Activated CD8-positive, alpha-beta memory T cell treated with anti-CD3 and anti-CD28 coated beads, Interleukin-2, amount 10 ng/mL, durations not matched to agents 7 days and 5 days (primary cell): ENCODE data around the gene LEMD1. TPM values are rescaled to one million over a fixed set of nuclear protein-coding genes. Genes with fewer than 3 reads are reported as not detected.

Experiments used
- ATAC-seq: fragments of 150-1000 bp; cut with Tn5 transposase; one replicate; pipeline ENCODE4 v1.10.0; 2021; ENCODE audit warnings: moderate library complexity
- CTCF ChIA-PET: fragments of 350-600 bp; sonication (Branson Sonifier 250); formaldehyde crosslinking; loops from one replicate; lab custom pipeline; 2021; ENCODE audit warnings: antibody characterized with exemption; lab: Charles Lee
- DNase-seq: peaks from one replicate; pipeline ENCODE4 v3.0.0-alpha.2; 2020
- H3K27ac Mint-ChIP-seq: one replicate; pipeline ENCODE4 v1.8.0; 2021; ENCODE audit warnings: mild to moderate bottlenecking, mixed read lengths
- H3K27me3 Mint-ChIP-seq: one replicate; pipeline ENCODE4 v1.8.0; 2021; ENCODE audit warnings: mixed read lengths
- H3K36me3 Mint-ChIP-seq: one replicate; pipeline ENCODE4 v1.8.0; 2021; ENCODE audit warnings: mild to moderate bottlenecking, mixed read lengths
- H3K4me1 Mint-ChIP-seq: one replicate; pipeline ENCODE4 v1.8.0; 2021; ENCODE audit warnings: mixed read lengths
- H3K4me3 Mint-ChIP-seq: one replicate; pipeline ENCODE4 v1.8.0; 2021; ENCODE audit warnings: mild to moderate bottlenecking, moderate library complexity, mixed read lengths
- H3K9me3 Mint-ChIP-seq: one replicate; pipeline ENCODE4 v1.8.0; 2022; ENCODE audit warnings: low read depth, mixed read lengths
- total RNA-seq, 2 experiments: library from RNA; stranded (reverse); gene quantifications; one replicate each; pipeline ENCODE4 v1.2.3, GENCODE V29; 2021

Gene LEMD1
- total RNA-seq, 2 experiments from 2014 or later, result 0.54 to 1.8 TPM

DNA sequence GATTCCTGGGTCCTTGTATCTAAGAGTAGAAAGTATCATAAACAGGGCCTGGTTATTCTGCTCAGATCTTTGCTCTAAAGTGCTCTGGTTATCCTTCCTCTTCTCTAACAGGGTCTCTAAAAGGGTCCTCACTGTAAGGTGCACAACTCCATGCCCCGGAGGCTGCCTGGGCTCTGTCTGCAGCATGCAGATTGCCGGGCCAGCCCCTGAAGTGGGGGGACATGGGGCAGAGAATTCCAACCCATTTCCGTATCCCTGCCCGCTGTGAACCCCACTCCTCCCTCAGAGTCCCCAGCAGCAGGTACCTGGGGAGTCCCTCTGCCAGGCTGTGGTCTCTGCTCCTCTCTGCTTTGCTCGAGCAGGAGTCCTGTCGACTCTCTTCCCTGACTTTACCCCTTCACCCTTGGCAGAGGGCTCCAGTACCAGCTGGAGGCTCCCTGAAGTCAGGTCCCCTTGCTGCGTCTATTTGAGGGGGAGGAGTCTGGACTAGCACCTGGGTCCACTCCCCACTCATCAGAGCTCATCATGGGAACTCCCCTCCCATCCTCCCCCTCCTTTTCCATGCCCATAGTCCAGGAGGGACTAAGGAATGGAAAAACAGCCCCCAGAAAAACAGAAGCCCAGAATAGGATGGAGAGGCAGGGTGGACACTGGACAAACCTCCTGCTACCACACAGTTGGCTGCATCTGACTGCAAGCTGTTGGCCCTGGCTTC is 21.9 kb upstream of the LEMD1 start:
- Mint-ChIP-seq H3K9me3 (no peaks in the 10 kb centered on the region), H3K27me3 (no peaks in the 10 kb centered on the region), H3K4me1 (peaks cover 25% of the 10 kb centered on the region), H3K4me3 (no peak overlapping the region), H3K36me3 (no peaks in the 10 kb centered on the region), H3K27ac (no peak overlapping the region)
- DNase-seq, result no peak
- CTCF ChIA-PET, result interaction anchor here (1.0 to 1.8 kb wide), 3 partner anchors 41 to 46 kb away, joined by 3 to 5 read pairs (median 3); no protein-coding TSS in a partner anchor
- ATAC-seq, result no peak

DNA sequence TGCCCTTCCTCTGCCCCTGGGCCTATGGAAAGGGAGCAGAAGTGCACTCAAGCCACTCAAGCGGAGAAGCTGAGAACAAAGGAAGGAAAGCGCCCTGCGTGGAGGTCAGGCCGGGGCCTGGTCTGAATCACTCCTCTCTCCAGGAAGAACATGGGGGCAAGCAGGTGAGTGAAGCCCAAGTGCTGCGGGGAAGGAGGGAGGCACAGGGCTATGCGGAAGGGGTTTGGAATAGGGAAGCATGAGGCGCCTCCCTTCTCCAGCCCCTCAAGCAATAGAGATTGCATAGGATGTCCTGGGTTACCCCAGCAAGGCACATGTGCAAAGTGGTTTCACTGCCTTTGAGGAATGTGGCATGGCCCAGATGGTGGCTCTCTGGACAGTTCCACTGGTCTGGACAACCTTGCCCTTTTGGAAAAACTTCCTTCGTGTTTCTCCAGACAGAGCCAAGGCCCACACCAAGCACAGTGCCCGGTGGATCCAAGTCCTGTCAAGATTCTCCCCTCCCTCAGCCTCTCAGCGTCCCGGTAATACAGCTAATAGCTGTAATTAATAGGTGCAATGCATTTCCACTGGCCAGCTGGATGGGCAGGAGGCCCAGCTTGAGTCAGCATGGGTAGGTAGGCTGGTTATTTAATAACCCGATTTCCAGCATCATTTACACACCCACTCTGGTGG is 20.3 kb upstream of the LEMD1 start:
- no peak for ATAC-seq
- CTCF ChIA-PET, result interaction anchor here (1.1 to 4.2 kb wide), 5 partner anchors 11 to 190 kb away, joined by 3 to 34 read pairs (median 11); partner anchors contain the start of gene ELK4
- no peak for DNase-seq
- no peaks in the 10 kb centered on the region for H3K9me3 Mint-ChIP-seq
- H3K4me1 Mint-ChIP-seq, result peaks cover 28% of the 10 kb centered on the region
- no peaks in the 10 kb centered on the region for H3K27me3 Mint-ChIP-seq
- no peak overlapping the region for H3K4me3 Mint-ChIP-seq
- no peaks in the 10 kb centered on the region for H3K36me3 Mint-ChIP-seq
- H3K27ac Mint-ChIP-seq, result no peak overlapping the region

DNA sequence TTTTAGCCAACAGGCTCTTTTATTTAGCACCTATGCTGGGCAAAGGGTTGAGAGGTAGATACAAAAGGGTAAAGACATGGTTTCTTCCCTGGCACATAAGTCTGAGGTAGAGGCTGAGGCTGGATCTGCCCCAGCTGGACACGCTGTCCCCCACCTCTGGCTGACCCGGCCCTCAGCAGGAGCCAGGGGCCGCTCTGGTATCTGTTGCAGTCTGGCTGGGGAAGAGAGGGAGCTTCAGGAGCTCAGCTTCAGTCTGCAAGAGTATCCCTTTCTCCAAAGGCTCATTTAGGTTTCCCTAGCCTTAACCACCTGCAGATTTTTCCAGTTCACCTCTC is 19.8 kb upstream of the LEMD1 start:
- H3K36me3 Mint-ChIP-seq, result no peaks in the 10 kb centered on the region
- peaks cover 31% of the 10 kb centered on the region for H3K4me1 Mint-ChIP-seq
- ATAC-seq (no peak), DNase-seq (no peak)
- CTCF ChIA-PET, result interaction anchor here (0.6 to 4.2 kb wide), 10 partner anchors 10 to 635 kb away, joined by 3 to 34 read pairs (median 4); partner anchors contain the start of genes BLACAT1 and ELK4
- H3K9me3 Mint-ChIP-seq, result no peaks in the 10 kb centered on the region
- peak overlapping the region; percentile 71 for H3K4me3 Mint-ChIP-seq
- H3K27me3 Mint-ChIP-seq, result no peaks in the 10 kb centered on the region
- H3K27ac Mint-ChIP-seq, result peak overlapping the region; percentile 95

DNA sequence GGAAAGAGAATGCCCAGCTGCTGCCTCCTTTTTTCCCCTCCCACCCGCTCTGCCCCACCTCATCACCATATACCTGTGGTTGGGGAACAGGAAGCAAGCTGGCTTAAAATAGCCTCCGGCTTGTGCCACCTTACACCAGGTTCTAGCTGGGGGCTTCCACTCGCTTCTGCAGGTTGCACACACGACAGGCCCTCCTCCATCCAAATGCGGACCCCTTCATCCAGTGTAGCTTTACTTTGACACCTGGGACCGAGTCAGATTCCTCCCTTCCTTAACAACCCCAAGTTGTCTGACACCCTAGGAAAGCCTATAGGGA is 19.4 kb upstream of the LEMD1 start:
- Mint-ChIP-seq H3K36me3 (no peaks in the 10 kb centered on the region), H3K9me3 (no peaks in the 10 kb centered on the region), H3K27me3 (peaks cover 3% of the 10 kb centered on the region), H3K4me1 (peaks cover 31% of the 10 kb centered on the region), H3K4me3 (peak overlapping the region; percentile 71), H3K27ac (peak overlapping the region; percentile 95)
- ATAC-seq, result no peak
- CTCF ChIA-PET, result interaction anchor here (0.6 to 4.2 kb wide), 12 partner anchors 10 to 634 kb away, joined by 3 to 34 read pairs (median 4); partner anchors contain the start of genes BLACAT1 and ELK4
- no peak for DNase-seq

DNA sequence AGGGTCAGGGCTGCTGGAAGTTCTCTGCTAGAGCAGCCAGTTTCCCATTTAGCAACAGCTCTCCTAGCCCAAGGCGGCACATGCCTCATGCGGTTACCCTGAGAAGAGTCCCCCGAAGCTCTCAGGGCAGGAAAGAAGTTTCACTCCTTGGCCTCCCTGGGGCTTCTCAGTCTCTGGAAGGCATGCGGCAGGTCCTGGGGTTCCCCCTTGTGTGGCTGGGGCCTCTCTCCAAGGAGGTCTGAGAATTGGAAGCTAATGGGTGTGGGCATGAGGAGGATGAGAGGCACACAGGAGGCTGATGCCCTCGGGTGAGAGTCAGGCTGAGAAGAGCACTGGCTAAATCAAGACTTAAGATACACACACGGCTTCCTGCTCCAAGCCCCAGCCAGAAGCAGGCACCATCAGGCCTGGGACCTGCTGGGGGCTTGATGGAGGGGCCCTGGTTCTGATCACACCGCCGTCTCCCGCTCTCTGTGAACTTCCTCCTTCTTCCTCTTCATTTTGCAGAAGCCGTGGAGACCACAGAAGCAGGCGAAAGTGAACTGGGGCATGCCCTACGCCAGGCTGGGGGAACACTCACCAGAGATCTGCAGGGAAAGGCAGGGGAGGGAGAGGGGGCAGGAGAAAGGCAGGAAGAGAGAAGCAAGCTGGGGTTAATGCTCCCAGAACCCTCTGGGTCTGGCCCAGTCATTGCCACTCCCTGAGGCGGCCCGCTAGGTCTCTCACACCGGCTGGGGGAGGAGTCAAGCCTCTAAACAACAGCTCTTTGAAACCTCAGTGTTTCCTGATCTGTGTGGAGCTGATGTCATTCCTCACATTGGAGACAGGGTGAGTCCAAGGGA is 18.8 kb upstream of the LEMD1 start:
- ATAC-seq (peak; percentile 97), DNase-seq (peak; percentile 90)
- H3K4me3 Mint-ChIP-seq, result peak overlapping the region; percentile 71
- H3K36me3 Mint-ChIP-seq, result no peaks in the 10 kb centered on the region
- H3K9me3 Mint-ChIP-seq, result no peaks in the 10 kb centered on the region
- H3K4me1 Mint-ChIP-seq, result peaks cover 31% of the 10 kb centered on the region
- CTCF ChIA-PET, result interaction anchor here (0.9 to 4.2 kb wide), 13 partner anchors 9 to 634 kb away, joined by 3 to 34 read pairs (median 5); partner anchors contain the start of gene ELK4
- peak overlapping the region; percentile 95 for H3K27ac Mint-ChIP-seq
- peaks cover 7% of the 10 kb centered on the region for H3K27me3 Mint-ChIP-seq

DNA sequence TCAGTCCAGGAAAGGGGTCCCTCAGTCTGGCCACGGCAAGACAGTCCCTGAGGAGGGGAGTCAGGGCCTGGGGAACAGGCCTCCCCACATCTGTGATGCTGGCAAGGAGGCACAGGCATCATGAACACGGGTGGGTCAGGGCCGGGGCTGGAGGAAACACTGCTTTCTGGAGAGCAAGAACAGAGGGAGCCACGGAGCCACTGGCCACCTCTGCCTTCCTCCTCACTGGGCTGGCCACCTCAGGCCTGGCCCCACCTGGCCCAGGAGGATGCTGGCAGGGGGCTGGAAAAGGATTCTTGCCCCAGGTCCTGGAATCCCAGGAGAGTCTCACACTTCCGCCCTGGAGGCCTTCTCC is 18.2 kb upstream of the LEMD1 start:
- H3K4me3 Mint-ChIP-seq, result peak overlapping the region; percentile 71
- H3K27me3 Mint-ChIP-seq, result peaks cover 9% of the 10 kb centered on the region
- no peaks in the 10 kb centered on the region for H3K9me3 Mint-ChIP-seq
- H3K4me1 Mint-ChIP-seq, result peaks cover 31% of the 10 kb centered on the region
- no peaks in the 10 kb centered on the region for H3K36me3 Mint-ChIP-seq
- CTCF ChIA-PET, result interaction anchor here (0.9 to 4.2 kb wide), 7 partner anchors 9 to 86 kb away, joined by 3 to 34 read pairs (median 5); no protein-coding TSS in a partner anchor
- H3K27ac Mint-ChIP-seq, result peak overlapping the region; percentile 95
- no peak for ATAC-seq
- no peak for DNase-seq

DNA sequence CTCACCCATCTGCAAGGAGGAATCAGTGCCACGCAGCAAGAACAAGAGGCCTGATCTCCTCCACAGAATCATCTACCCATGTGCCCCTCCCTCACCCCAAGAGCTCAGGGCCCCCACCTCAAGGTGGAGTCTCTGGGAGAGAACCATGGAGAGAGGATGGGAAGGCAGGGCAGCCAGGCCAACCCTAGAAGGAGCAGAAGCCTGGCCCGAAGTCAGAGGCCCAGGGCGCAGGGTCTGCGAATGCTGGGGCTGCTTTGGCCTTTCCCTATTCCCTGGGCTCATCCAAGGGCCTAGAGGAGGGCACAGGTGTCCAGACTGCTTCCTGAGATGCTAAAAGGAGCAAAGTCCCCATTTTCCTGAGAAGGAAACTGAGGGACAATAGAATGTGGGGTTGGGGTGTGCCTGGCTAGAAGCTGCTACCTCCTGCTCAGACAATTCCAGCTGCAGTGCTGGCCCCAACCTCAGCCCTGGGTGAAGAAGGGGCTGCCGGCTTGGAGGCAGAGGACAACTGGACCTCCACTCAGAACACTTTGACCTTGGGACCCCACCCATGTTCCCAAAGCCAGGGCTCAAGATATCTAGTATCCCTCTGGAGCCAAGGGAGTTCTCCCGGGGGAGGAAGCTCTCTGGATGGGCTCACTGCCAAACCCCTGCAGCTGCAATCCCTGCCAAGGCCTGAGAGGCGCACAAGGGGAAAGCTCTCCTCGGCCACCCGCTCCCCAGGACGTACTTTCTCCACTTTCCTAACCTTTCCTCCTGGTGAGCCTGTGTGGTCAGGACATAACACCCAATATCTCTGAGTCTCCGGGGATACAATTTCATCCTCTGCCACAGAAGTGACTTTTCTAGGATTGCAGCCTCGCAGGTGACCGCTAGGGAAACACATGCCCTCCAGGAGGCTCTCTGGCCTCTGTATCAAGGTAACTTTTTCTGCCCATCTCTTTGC is 16.6 kb upstream of the LEMD1 start:
- ATAC-seq, result no peak
- peaks cover 31% of the 10 kb centered on the region for H3K4me1 Mint-ChIP-seq
- no peak overlapping the region for H3K27ac Mint-ChIP-seq
- no peak for DNase-seq
- no peaks in the 10 kb centered on the region for H3K9me3 Mint-ChIP-seq
- CTCF ChIA-PET, result interaction anchor here (0.8 to 4.2 kb wide), 5 partner anchors 7 to 85 kb away, joined by 3 to 34 read pairs (median 5); no protein-coding TSS in a partner anchor
- no peaks in the 10 kb centered on the region for H3K36me3 Mint-ChIP-seq
- H3K27me3 Mint-ChIP-seq, result peaks cover 9% of the 10 kb centered on the region
- no peak overlapping the region for H3K4me3 Mint-ChIP-seq

DNA sequence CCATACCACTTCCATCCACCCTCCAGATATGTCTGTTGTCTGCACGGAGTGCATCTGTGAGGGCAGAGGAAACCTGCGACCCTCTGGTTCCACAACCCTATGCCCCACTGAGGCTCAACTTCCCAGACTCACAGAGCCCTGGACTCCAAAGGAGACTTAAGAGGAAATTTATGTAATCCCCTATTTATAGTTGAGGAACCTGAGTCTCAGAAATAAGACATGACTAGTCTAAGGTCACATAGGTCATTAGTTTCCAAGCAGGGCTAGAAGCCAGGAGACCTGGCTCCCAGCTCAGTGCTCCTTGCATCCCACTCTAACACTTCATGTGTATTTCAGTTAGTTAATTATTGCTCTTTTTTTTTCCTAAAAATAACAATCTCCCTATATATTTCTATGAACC is 15.7 kb upstream of the LEMD1 start:
- Mint-ChIP-seq H3K27me3 (peaks cover 9% of the 10 kb centered on the region), H3K27ac (no peak overlapping the region), H3K9me3 (no peaks in the 10 kb centered on the region), H3K4me1 (peaks cover 31% of the 10 kb centered on the region), H3K4me3 (no peak overlapping the region), H3K36me3 (no peaks in the 10 kb centered on the region)
- CTCF ChIA-PET, result interaction anchor here (1.3 to 1.6 kb wide), 2 partner anchors 48 to 51 kb away, joined by 4 to 6 read pairs; no protein-coding TSS in a partner anchor
- ATAC-seq (no peak), DNase-seq (no peak)

DNA sequence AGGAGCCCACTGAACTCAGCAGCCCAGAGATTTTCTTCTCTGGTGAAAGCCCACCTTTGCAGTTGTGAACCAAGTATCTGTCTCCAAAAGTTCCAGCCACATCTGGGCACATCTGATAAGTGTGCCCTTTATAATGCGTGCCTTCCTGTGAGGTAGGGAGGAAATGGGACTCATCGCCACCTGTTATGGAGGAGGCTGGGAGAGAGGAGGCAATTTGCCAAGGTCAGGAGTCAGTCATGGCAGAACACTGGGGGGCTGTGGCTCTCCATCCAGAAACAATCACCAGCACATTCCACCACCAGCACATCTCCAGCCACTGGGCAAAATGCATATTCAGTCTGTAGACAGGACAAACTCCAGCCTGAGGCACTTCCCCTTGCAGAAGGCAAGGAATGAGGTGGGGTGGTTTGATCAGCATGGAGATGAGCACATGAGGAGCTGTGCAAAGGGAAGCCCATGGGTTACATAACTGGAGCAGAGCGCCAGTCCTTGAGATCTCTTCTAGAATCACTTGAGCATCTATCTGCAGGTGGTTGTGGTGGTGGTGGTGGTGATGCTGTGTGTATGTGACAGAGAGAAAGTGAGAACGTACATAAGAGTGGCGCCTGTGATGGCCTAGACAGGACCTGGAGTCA is 15.0 kb upstream of the LEMD1 start:
- CTCF ChIA-PET, result interaction anchor here (7.3 kb wide), 1 partner anchor 49 kb away, joined by 58 read pairs; no protein-coding TSS in a partner anchor
- Mint-ChIP-seq H3K9me3 (no peaks in the 10 kb centered on the region), H3K36me3 (no peaks in the 10 kb centered on the region), H3K4me1 (peaks cover 30% of the 10 kb centered on the region), H3K4me3 (no peak overlapping the region), H3K27me3 (peaks cover 13% of the 10 kb centered on the region), H3K27ac (no peak overlapping the region)
- DNase-seq (no peak), ATAC-seq (no peak)

DNA sequence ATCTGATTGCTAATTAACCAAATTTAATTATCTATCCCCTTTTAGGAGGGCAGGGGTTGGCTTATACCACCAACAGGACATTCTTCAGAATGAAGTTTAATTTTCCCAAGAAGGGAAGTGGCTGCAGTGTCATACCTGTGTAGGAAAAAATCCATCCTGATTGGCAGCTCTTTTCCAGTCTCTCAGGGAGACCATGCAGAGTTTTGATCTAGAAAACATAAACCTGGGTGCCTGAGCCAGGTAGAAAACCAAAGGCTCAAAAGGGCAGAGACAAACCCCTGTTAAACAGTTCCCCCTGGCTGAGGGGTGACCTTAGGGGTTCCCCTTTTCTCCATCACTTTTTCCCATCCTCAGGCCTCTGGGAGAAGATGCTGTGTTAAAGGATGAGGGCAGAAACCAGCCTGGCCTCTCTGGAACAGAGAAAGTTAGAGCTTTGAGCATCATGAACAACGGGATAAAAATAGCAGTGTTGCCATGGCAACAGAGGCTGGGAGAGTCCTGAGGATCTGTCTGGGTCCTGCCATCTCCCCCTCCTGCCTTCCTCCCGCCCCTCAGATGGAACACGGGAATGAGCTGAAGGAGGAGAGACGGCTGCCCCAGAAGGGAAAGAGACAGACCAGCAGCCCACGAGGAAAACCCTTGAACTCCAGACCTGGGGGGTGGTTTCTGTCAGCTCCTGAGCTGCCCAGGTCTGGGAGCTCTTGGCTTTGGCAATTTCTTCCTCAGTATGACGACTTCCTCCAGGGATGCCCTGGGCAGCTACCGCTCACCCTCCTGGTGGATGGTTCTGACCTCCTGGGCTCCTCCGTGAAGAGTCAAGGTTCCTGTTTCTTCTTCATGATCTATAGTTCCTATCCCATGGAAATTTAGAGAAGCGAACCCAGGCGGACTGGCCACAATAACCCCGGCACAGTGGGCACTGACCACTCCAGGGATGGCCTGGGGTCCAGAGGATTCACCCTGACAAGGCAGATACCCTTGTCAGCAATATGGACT is 14.0 kb upstream of the LEMD1 start:
- DNase-seq (no peak), ATAC-seq (no peak)
- Mint-ChIP-seq H3K27me3 (peaks cover 18% of the 10 kb centered on the region), H3K4me3 (no peak overlapping the region), H3K36me3 (no peaks in the 10 kb centered on the region), H3K4me1 (peaks cover 24% of the 10 kb centered on the region), H3K9me3 (no peaks in the 10 kb centered on the region), H3K27ac (no peak overlapping the region)
- CTCF ChIA-PET, result interaction anchor here (0.7 to 7.3 kb wide), 3 partner anchors 39 to 100 kb away, joined by 3 to 58 read pairs (median 7); no protein-coding TSS in a partner anchor

DNA sequence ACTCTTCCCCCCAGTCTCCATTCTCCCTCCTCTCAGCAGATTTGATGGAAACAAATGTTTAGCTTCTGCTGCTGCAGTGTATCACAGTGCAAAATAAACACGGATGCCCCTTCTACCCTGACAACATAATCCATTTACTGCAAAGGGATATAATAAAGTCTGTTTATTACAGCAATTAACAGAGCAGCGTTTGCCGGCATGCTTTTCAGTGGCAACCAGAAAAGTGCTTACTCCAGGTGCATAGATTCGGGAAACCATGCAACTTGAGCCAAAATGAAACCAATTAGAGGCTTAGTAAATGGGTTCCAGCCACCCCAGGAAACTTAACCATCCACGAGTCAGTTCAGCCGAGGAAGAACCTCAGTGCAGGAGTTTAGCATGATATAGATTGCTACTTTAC is 12.9 kb upstream of the LEMD1 start:
- DNase-seq, result no peak
- Mint-ChIP-seq H3K4me1 (peaks cover 18% of the 10 kb centered on the region), H3K9me3 (no peaks in the 10 kb centered on the region), H3K4me3 (no peak overlapping the region), H3K27me3 (peaks cover 18% of the 10 kb centered on the region), H3K27ac (no peak overlapping the region), H3K36me3 (no peaks in the 10 kb centered on the region)
- no peak for ATAC-seq
- CTCF ChIA-PET, result interaction anchor here (0.6 to 7.3 kb wide), 4 partner anchors 9 to 51 kb away, joined by 3 to 58 read pairs (median 5); no protein-coding TSS in a partner anchor
